HCT116 (cell line): ENCODE results near the gene CTSH. TPM values are rescaled to one million over a fixed set of nuclear protein-coding genes. Genes with fewer than 3 reads are reported as not detected.

Experiments used
- ATAC-seq: fragments of 200-7000 bp; cut with Tn5 transposase; 2 replicates; pipeline ENCODE4 v1.9.1; 2020; ENCODE audit warnings: mild to moderate bottlenecking, moderate library complexity
- BruUV-seq: library from RNA; stranded (reverse); fragments of 400-500 nt; replicated peaks from 2 replicates; lab custom pipeline; 2021; lab: Mats Ljungman, UMichigan
- CTCF ChIA-PET: fragments of 300-600 bp; sonication (Branson Sonifier 250); formaldehyde crosslinking; loops from one replicate; lab custom pipeline; 2021; ENCODE audit warnings: antibody characterized with exemption; lab: Charles Lee
- POLR2A ChIA-PET: fragments of 300-600, 350-600 bp; sonication (Branson Sonifier 250); formaldehyde crosslinking; loops from one replicate; lab custom pipeline; 2021; ENCODE audit warnings: antibody characterized with exemption; lab: Charles Lee
- RAD21 ChIA-PET, 2 experiments: fragments of 300-600 bp; sonication (Branson Sonifier 250); formaldehyde crosslinking; loops; one replicate each; lab custom pipeline; 2023; ENCODE audit warnings: low total read pairs in 2 of 2; ENCODE audit not compliant: uncharacterized antibody in 2 of 2, unreplicated experiment in 2 of 2, low non-redundant PET in 1 of 2; lab: Charles Lee
- DNase-seq: peaks from one replicate; pipeline ENCODE4 v3.0.0-alpha.2; 2010; ENCODE audit warnings: low read depth, low spot score
- H2AFZ ChIP-seq: fragments of 200-600 bp; shearing (Covaris generic), sonication (generic); 2 replicates; pipeline ENCODE4 v1.6.1; 2017; ENCODE audit warnings: low read depth, mixed run types, mixed read lengths, antibody characterized with exemption, low read length; ENCODE audit not compliant: poor library complexity, severe bottlenecking
- H3K27ac ChIP-seq: 2 replicates; pipeline ENCODE4 v1.5.1; 2012; ENCODE audit warnings: low read depth, low read length
- H3K27me3 ChIP-seq: fragments of 200-600 bp; sonication (generic); 2 replicates; pipeline ENCODE4 v1.6.1; 2016; ENCODE audit warnings: mixed run types, low read length, mixed read lengths; ENCODE audit not compliant: insufficient read depth
- H3K36me3 ChIP-seq, 2 experiments: fragments of 200-500 bp in 1 of 2; fragments of 200-600 bp in 1 of 2; sonication (Bioruptor generic) in 1 of 2; sonication (generic) in 1 of 2; 2 replicates each; pipeline versions ENCODE4 v1.5.1 to v1.6.1; 2014 to 2016; ENCODE audit warnings: low read length in 2 of 2, inconsistent platforms in 1 of 2, mixed read lengths in 1 of 2, mixed run types in 1 of 2; ENCODE audit not compliant: insufficient read depth in 2 of 2, control insufficient read depth in 1 of 2
- H3K4me1 ChIP-seq, 2 experiments: fragments of 200-600 bp in 1 of 2; sonication (generic) in 1 of 2; 2 replicates each; pipeline versions ENCODE4 v1.5.1 to v1.6.1; 2012 to 2017; ENCODE audit warnings: low read length in 2 of 2, inconsistent platforms in 1 of 2, mild to moderate bottlenecking in 1 of 2, mixed read lengths in 1 of 2, mixed run types in 1 of 2, moderate library complexity in 1 of 2; ENCODE audit not compliant: insufficient read depth in 2 of 2, control insufficient read depth in 1 of 2
- H3K4me2 ChIP-seq: fragments of 200-600 bp; sonication (generic); 2 replicates; pipeline ENCODE4 v1.6.1; 2017; ENCODE audit warnings: mixed run types, low read length, mixed read lengths
- H3K4me3 ChIP-seq, 2 experiments: fragments of 200-600 bp in 1 of 2; sonication (generic) in 1 of 2; replicated peaks in 1 of 2; 2 replicates each; pipeline ENCODE4 v1.5.1; 2011 to 2016; ENCODE audit warnings: low read length in 2 of 2, control low read depth in 1 of 2, low read depth in 1 of 2, mild to moderate bottlenecking in 1 of 2, mixed read lengths in 1 of 2, mixed run types in 1 of 2
- H3K79me2 ChIP-seq: fragments of 200-600 bp; sonication (generic); 2 replicates; pipeline ENCODE4 v1.6.1; 2017; ENCODE audit warnings: mild to moderate bottlenecking, mixed run types, low read length, moderate library complexity, mixed read lengths; ENCODE audit not compliant: insufficient read depth
- H3K9ac ChIP-seq: fragments of 200-600 bp; sonication (generic); 2 replicates; pipeline ENCODE4 v1.6.1; 2016; ENCODE audit warnings: low read length, mixed read lengths
- H3K9me2 ChIP-seq: fragments of 200-600 bp; sonication (generic), shearing (Covaris generic); 2 replicates; pipeline ENCODE4 v1.6.1; 2017; ENCODE audit warnings: mixed run types, mild to moderate bottlenecking, moderate library complexity; ENCODE audit not compliant: insufficient read depth
- H3K9me3 ChIP-seq, 2 experiments: fragments of 200-500 bp in 1 of 2; fragments of 200-600 bp in 1 of 2; sonication (Bioruptor generic) in 1 of 2; sonication (generic) in 1 of 2; 2 replicates each; pipeline ENCODE4 v1.6.1; 2014 to 2017; ENCODE audit warnings: low read length in 2 of 2, mixed read lengths in 2 of 2, inconsistent platforms in 1 of 2, low read depth in 1 of 2, mild to moderate bottlenecking in 1 of 2, mixed run types in 1 of 2, moderate library complexity in 1 of 2; ENCODE audit not compliant: control insufficient read depth in 1 of 2, insufficient read depth in 1 of 2
- H4K20me1 ChIP-seq: fragments of 200-600 bp; sonication (generic), shearing (Covaris generic); 2 replicates; pipeline ENCODE4 v1.6.1; 2017; ENCODE audit warnings: mixed run types, mild to moderate bottlenecking, moderate library complexity; ENCODE audit not compliant: insufficient read depth
- CEBPB ChIP-seq: IDR thresholded peaks from 2 replicates; pipeline ENCODE4 v1.6.1; 2012; ENCODE audit warnings: low read depth
- CTCF ChIP-seq, 3 experiments: fragments of 200-600 bp in 1 of 3; sonication (generic) in 1 of 3; IDR thresholded peaks in 2 of 3; conservative IDR thresholded peaks in 1 of 3; 2 replicates each; pipeline ENCODE4 v1.5.1; 2012 to 2017; ENCODE audit warnings: low read depth in 2 of 3, low read length in 2 of 3, antibody characterized with exemption in 1 of 3, borderline replicate concordance in 1 of 3, control low read depth in 1 of 3, mild to moderate bottlenecking in 1 of 3, mixed read lengths in 1 of 3, mixed run types in 1 of 3, moderate library complexity in 1 of 3; ENCODE audit not compliant: insufficient read depth in 1 of 3
- EGR1 ChIP-seq: IDR thresholded peaks from 2 replicates; pipeline ENCODE4 v1.6.1; 2012; ENCODE audit warnings: low read depth
- EZH2 ChIP-seq: fragments of 200-600 bp; sonication (generic); IDR thresholded peaks from 2 replicates; pipeline ENCODE4 v1.6.1; 2017; ENCODE audit warnings: antibody characterized with exemption, mixed run types
- intact Hi-C: fragments of 100-400 bp; cut with micrococcal nuclease; formaldehyde crosslinking; loops from 2 replicates; pipeline ENCODE4 v1.10.0; 2022
- total RNA-seq: library from RNA; stranded (reverse); gene quantifications from one replicate; pipeline ENCODE4 v1.2.1, GENCODE V29; 2021; ENCODE audit not compliant: unreplicated experiment
- TF ChIP-seq, protein P1 (sequence below): IDR thresholded peaks from 2 replicates; pipeline ENCODE4 v1.6.1; 2011; ENCODE audit warnings: mild to moderate bottlenecking, low read length, moderate library complexity; ENCODE audit not compliant: insufficient replicate concordance; ENCODE audit errors: extremely low read depth

Gene CTSH
- total RNA-seq, 1 experiment from 2014 or later = 37.5 TPM

- no TSS peak for BruUV-seq
- Histone ChIP-seq H3K79me2 (no peaks in the 10 kb centered on the region), H4K20me1 (no peaks in the 10 kb centered on the region), H3K9me2 (no peaks in the 10 kb centered on the region), H2AFZ (no peak overlapping the region), H3K4me1 (peaks cover 25 to 30% of the 10 kb centered on the region in 2 experiments), H3K36me3 (no peaks in the 10 kb centered on the region), H3K9me3 (no peaks in the 10 kb centered on the region), H3K27me3 (no peaks in the 10 kb centered on the region), H3K4me2 (peak overlapping the region; percentile 0), H3K9ac (no peak overlapping the region), H3K27ac (no peak overlapping the region), H3K4me3 (no peak overlapping the region)
- intact Hi-C loops = no loop called here
- no peak for TF ChIP-seq CEBPB
- no peak for TF ChIP-seq EGR1
- no peak for TF ChIP-seq EZH2
- TF ChIP-seq CTCF (IDR thresholded peaks at IDR 0.05 in 2 of 3, conservative IDR thresholded peaks at IDR 0.05 in 1 of 3; ENCODE audit: borderline replicate concordance in 1 of 3, insufficient read depth in 1 of 3, low read depth in 2 of 3, low read length in 2 of 3) = no peak
- TF ChIP-seq, protein P1, sequence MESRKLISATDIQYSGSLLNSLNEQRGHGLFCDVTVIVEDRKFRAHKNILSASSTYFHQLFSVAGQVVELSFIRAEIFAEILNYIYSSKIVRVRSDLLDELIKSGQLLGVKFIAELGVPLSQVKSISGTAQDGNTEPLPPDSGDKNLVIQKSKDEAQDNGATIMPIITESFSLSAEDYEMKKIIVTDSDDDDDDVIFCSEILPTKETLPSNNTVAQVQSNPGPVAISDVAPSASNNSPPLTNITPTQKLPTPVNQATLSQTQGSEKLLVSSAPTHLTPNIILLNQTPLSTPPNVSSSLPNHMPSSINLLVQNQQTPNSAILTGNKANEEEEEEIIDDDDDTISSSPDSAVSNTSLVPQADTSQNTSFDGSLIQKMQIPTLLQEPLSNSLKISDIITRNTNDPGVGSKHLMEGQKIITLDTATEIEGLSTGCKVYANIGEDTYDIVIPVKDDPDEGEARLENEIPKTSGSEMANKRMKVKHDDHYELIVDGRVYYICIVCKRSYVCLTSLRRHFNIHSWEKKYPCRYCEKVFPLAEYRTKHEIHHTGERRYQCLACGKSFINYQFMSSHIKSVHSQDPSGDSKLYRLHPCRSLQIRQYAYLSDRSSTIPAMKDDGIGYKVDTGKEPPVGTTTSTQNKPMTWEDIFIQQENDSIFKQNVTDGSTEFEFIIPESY = no peak
- ATAC-seq (no peak), DNase-seq (no peak)
- RAD21 ChIA-PET = no interaction called here
- CTCF ChIA-PET = interaction anchor here (1.5 kb wide), 1 partner anchor 10 kb away, joined by 4 read pairs; no protein-coding TSS in a partner anchor
- POLR2A ChIA-PET = no interaction called here
These were observed 25.0 kb upstream of the CTSH start for GRCh38 chr15:78969687-78970349.
